NCI-H2107 (cell line): ENCODE results near the gene PANK4.
"Not testable (repeated sequence)": the region's sequence is repeated elsewhere in the genome, so short reads cannot be mapped to it uniquely, and the experiment has no call there.

Experiments used
- DNase-seq: peaks from one replicate; lab custom pipeline; 2025; lab: John Stamatoyannopoulos, UW

The PANK4 gene

DNA sequence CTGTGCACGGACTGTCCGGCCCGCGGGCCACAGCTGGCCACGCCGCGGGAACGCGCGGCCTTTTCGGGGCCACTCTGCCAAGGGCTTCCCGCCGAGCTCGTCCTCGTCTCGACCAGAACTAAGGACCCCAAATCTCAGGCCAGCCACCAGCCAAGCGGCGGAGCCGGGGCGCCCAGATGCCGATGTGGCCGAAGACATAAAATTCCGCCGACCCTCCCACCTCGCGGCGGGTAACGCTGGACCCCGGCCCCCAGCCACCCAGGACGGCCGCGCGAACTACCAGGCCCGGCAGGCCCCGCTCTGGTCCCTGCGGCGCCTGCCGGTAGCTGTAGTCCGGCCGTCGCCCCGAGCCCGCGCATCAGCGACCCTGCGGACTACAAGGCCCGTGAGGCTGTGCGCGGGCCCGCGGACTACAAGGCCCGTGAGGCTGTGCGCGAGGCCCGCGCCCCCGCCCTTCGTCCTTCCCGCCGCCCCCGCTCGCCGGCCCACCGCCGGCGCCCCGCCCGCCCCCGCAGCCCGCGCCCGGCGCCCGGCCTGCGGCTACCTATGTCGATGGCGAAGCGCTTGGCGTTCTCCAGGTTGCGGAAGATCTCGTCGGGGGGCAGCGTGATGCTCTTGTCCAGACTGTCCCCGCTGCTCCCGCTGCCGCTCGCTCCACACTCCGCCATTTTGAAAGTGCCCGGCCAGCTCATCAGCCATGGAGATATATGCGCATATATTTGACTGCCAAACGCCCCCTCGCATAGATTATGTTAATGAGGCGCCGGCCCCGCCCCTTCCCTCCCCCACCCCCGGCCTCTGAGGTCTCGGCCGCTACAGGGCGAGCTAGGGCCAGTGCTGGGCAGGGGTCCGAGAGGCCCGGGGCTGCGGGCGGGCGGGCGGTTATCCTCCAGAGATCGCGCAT lies at the start of gene PANK4:
PANK4 (minus strand) TSS at position 677 of the 904 bp plus-strand sequence; CDS start at position 668, 9 bp downstream.
- DNase-seq, result peak; percentile 23

GRCh38 chr1:2574350-2574749 lies 48.0 kb upstream of the PANK4 start:
- DNase-seq, result no peak

DNA sequence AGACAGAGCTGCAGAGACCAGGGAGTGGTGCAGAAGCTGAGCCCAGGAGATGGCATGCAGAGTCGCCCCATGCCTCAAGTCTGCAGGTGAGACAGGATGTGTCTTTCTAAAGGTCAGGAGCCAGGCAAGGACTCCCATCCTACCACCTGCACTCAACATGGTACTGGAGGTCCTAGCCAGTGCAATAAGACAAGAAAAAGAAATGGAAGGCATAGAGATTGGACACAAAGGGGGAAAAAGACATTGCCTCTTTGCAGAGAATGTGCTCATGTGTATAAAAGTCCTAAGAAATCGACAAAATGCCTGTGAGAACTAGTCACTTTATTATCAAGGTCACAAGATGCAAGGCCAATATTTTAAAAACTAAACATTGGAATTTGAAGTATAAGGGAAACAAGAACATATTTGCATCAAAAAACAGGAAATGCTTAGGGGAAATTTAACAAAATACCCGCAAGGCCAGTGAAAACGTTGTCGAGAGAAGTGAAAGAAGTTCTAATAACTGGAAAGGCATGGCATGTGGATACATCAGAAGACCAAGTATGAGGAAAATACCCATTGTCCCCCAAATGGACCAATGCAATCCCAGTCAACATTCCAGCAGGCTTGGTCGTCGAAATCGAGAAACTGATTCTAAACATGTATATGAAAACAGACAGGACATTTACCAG lies 47.0 kb upstream of the PANK4 start:
- DNase-seq, result no peak

- DNase-seq, result no peak
These were observed 45.0 kb upstream of the PANK4 start for GRCh38 chr1:2571348-2571747.

- no peak for DNase-seq
These were observed 43.9 kb upstream of the PANK4 start for GRCh38 chr1:2570332-2570731.

- DNase-seq, result not testable (repeated sequence)
These were observed 43.3 kb upstream of the PANK4 start for GRCh38 chr1:2569703-2570102.

DNA sequence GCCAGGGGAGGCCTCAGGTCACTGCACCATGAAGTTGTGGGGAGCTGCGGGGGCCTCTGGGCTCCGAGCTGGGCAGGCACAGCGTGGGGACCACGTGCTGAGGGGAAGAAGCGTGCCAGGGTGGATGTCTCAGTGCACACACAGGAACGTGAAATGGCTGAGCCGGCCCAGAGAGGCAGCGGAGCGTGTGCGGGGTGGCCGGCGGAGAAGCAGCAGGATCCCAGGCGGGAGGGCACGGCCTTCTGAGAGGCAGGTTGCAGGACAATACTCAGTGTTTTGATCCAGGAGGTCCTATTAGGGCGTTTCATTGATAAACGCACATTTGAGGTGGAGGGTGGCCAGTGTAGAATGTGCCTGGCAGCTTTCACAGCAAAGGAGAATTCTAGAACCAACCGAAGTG lies 42.7 kb upstream of the PANK4 start:
- DNase-seq, result no peak

- DNase-seq, result not testable (repeated sequence)
These were observed 41.9 kb upstream of the PANK4 start for GRCh38 chr1:2568187-2568816.

GRCh38 chr1:2567083-2567679 lies 40.8 kb upstream of the PANK4 start:
- no peak for DNase-seq

GRCh38 chr1:2566101-2567045 lies 40.0 kb upstream of the PANK4 start:
- no peak for DNase-seq

GRCh38 chr1:2564815-2565374 lies 38.5 kb upstream of the PANK4 start:
- no peak for DNase-seq

DNA sequence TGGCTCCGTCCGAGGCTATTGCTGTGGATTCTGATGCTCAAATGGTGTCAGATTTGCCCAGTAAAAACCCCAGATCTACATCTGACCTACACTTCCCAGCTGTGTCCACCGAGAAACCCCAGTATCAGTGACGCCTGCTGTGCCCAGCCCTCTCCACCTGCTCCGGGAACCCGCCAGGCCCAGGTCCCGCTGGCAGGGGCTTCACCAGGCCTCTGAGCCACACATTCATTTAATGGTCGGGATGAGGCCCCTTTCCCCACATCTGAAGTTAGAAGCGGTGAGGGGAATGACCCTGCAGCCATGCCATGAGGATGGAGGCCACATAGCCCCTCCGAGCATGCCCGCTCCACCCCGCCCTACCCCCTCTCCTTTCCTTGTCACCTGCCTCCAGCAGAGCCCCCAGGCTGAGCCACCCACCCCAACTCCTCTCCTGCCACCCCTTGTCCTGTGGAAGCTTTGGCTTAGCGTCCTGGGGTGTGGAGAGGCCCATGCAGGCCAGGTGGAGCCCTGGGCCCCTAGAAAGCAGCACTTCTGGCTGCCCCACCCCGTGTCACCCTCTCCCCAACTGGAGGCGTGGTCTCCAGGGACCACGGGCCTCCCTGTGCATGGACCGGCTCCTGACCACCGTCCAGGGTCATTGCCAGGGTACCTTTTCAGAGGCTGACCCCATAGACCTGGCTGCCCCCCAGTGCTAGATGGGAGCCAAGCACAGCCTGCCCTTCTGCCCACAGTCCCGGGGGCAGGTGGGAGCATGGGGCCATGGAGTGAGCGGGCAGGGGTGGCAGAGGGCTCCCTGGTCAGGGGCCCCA lies 37.8 kb upstream of the PANK4 start:
- no peak for DNase-seq

GRCh38 chr1:2563205-2563604 lies 36.8 kb upstream of the PANK4 start:
- DNase-seq, result no peak

- no peak for DNase-seq
These were observed 35.8 kb upstream of the PANK4 start for GRCh38 chr1:2561898-2562895.

GRCh38 chr1:2561446-2561845 lies 35.0 kb upstream of the PANK4 start:
- DNase-seq, result no peak

GRCh38 chr1:2560299-2561073 lies 34.1 kb upstream of the PANK4 start:
- no peak for DNase-seq

- no peak for DNase-seq
These were observed 33.3 kb upstream of the PANK4 start for GRCh38 chr1:2559509-2560298.
